CD4-positive, alpha-beta memory T cell (primary cell): ENCODE measurements around the gene PRPSAP2. TPM values are rescaled to one million over a fixed set of nuclear protein-coding genes. Genes with fewer than 3 reads are reported as not detected.

Experiments
- CTCF ChIA-PET: fragments of 350-600 bp; sonication (Branson Sonifier 250); formaldehyde crosslinking; loops from one replicate; lab custom pipeline; 2021; ENCODE audit warnings: inconsistent platforms; ENCODE audit not compliant: partially characterized antibody; lab: Charles Lee
- POLR2A ChIA-PET: fragments of 350-600 bp; sonication (Branson Sonifier 250); formaldehyde crosslinking; loops from one replicate; lab custom pipeline; 2021; ENCODE audit not compliant: partially characterized antibody; lab: Charles Lee
- DNase-seq, 5 donors: peaks; one replicate each; pipeline versions ENCODE4 v3.0.0 to v3.0.0-alpha.2; 2020 to 2022; ENCODE audit warnings: mixed read lengths in 1 of 5
- H3K27ac ChIP-seq: one replicate; pipeline ENCODE4 v1.7.0; 2013; ENCODE audit warnings: low read depth, low read length
- H3K27me3 ChIP-seq: 2 replicates; pipeline ENCODE4 v1.7.0; 2013; ENCODE audit warnings: mild to moderate bottlenecking, low read length, moderate library complexity; ENCODE audit not compliant: insufficient read depth
- H3K36me3 ChIP-seq: 2 replicates; pipeline ENCODE4 v1.7.0; 2013; ENCODE audit warnings: mild to moderate bottlenecking, low read length, moderate library complexity; ENCODE audit not compliant: insufficient read depth
- H3K4me1 ChIP-seq: 2 replicates; pipeline ENCODE4 v1.7.0; 2013; ENCODE audit warnings: mild to moderate bottlenecking, low read length, moderate library complexity; ENCODE audit not compliant: insufficient read depth
- H3K4me3 ChIP-seq, 2 donors: one replicate each; pipeline ENCODE4 v1.7.0; 2013; ENCODE audit warnings: low read length in 2 of 2, mild to moderate bottlenecking in 1 of 2
- H3K9me3 ChIP-seq, 2 donors: one replicate each; pipeline ENCODE4 v1.7.0; 2013; ENCODE audit warnings: low read length in 2 of 2, control low read depth in 1 of 2; ENCODE audit not compliant: control insufficient read depth in 1 of 2
- H3K27ac Mint-ChIP-seq, 7 donors: one replicate each; pipeline ENCODE4 v1.8.0; 2020 to 2021; ENCODE audit warnings: mixed read lengths in 7 of 7, mild to moderate bottlenecking in 6 of 7, inconsistent platforms in 3 of 7, moderate library complexity in 3 of 7
- H3K27me3 Mint-ChIP-seq, 2 donors: one replicate each; pipeline ENCODE4 v1.8.0; 2020 to 2021; ENCODE audit warnings: mixed read lengths in 2 of 2
- H3K36me3 Mint-ChIP-seq, 2 donors: one replicate each; pipeline ENCODE4 v1.8.0; 2020 to 2021; ENCODE audit warnings: mixed read lengths in 2 of 2, inconsistent platforms in 1 of 2, mild to moderate bottlenecking in 1 of 2
- H3K4me1 Mint-ChIP-seq, 4 donors: one replicate each; pipeline ENCODE4 v1.8.0; 2020 to 2021; ENCODE audit warnings: mixed read lengths in 4 of 4, mild to moderate bottlenecking in 1 of 4
- H3K4me3 Mint-ChIP-seq, 8 donors: one replicate each; pipeline ENCODE4 v1.8.0; 2020 to 2021; ENCODE audit warnings: mixed read lengths in 8 of 8, mild to moderate bottlenecking in 7 of 8, moderate library complexity in 6 of 8, inconsistent platforms in 3 of 8
- H3K9me3 Mint-ChIP-seq, 8 donors: one replicate each; pipeline ENCODE4 v1.8.0; 2020 to 2021; ENCODE audit warnings: mixed read lengths in 8 of 8, mild to moderate bottlenecking in 5 of 8, inconsistent platforms in 3 of 8, moderate library complexity in 1 of 8
- intact Hi-C: fragments of 100-400 bp; cut with micrococcal nuclease; formaldehyde crosslinking; loops from one replicate; pipeline ENCODE4 v1.15.1; 2023
- polyA plus RNA-seq, 2 donors: library from polyadenylated mRNA; unstranded; fragments of 300-500 nt; fragmentation: Illumina TruSeq; gene quantifications; one replicate each; pipeline ENCODE4 v1.2.3, GENCODE V29; 2021
- total RNA-seq, 2 experiments: library from RNA; stranded (reverse); gene quantifications; one replicate each; pipeline ENCODE4 v1.2.3, GENCODE V29; 2021

The PRPSAP2 gene
- total and polyA plus RNA-seq, 4 experiments from 2014 or later: 32.3 to 55.6 (median 49.3) TPM

GRCh38 chr17:18964550-18964949 is 106.6 kb downstream of the PRPSAP2 start:
- no peak overlapping the region for H3K4me3 Mint-ChIP-seq

GRCh38 chr17:18965530-18966236 is 107.8 kb downstream of the PRPSAP2 start:
- Mint-ChIP-seq H3K4me1 (peaks cover 9 to 30% (median 15%) of the 10 kb centered on the region in 4 donors), H3K4me3 (no peak overlapping the region), H3K9me3 (no peaks in the 10 kb centered on the region), H3K36me3 (peaks cover 3% of the 10 kb centered on the region in 2 donors), H3K27ac (peak overlapping the region in 4 of 7 donors; percentile 30 to 84 (median 77)), H3K27me3 (no peaks in the 10 kb centered on the region)
- no peak overlapping the region for H3K27ac ChIP-seq
- peaks cover 14% of the 10 kb centered on the region for H3K4me1 ChIP-seq
- ChIA-PET CTCF (interaction anchor here (1.2 kb wide), 1 partner anchor 10 kb away, joined by 4 read pairs; no protein-coding TSS in a partner anchor), POLR2A (no interaction called here)
- H3K27me3 ChIP-seq: no peaks in the 10 kb centered on the region
- H3K4me3 ChIP-seq: no peak overlapping the region
- no peak for DNase-seq
- H3K9me3 ChIP-seq: no peaks in the 10 kb centered on the region
- intact Hi-C loops: no loop called here
- no peaks in the 10 kb centered on the region for H3K36me3 ChIP-seq

More at GRCh38 chr17:18964550-18964949, 106.6 kb downstream of the PRPSAP2 start:
- intact Hi-C loops: no loop called here
- DNase-seq: no peak
- H3K27ac ChIP-seq: no peak overlapping the region
- ChIA-PET POLR2A (no interaction called here), CTCF (interaction anchor here (0.6 kb wide), 1 partner anchor 146 kb away, joined by 3 read pairs; no protein-coding TSS in a partner anchor)
- H3K9me3 Mint-ChIP-seq: no peaks in the 10 kb centered on the region
- H3K36me3 Mint-ChIP-seq: no peaks in the 10 kb centered on the region
- no peaks in the 10 kb centered on the region for H3K9me3 ChIP-seq
- H3K27me3 ChIP-seq: no peaks in the 10 kb centered on the region
- H3K4me1 ChIP-seq: peaks cover 12% of the 10 kb centered on the region
- H3K4me1 Mint-ChIP-seq: peaks cover 8 to 29% (median 11%) of the 10 kb centered on the region in 4 donors
- H3K27me3 Mint-ChIP-seq: no peaks in the 10 kb centered on the region
- peak overlapping the region in 1 of 7 donors; percentile 31 for H3K27ac Mint-ChIP-seq
- H3K36me3 ChIP-seq: no peaks in the 10 kb centered on the region
- no peak overlapping the region for H3K4me3 ChIP-seq

- Mint-ChIP-seq H3K4me3 (no peak overlapping the region), H3K4me1 (peaks cover 5 to 18% (median 12%) of the 10 kb centered on the region in 4 donors), H3K27me3 (no peaks in the 10 kb centered on the region), H3K9me3 (no peaks in the 10 kb centered on the region), H3K36me3 (peaks cover 3% of the 10 kb centered on the region in 2 donors), H3K27ac (peak overlapping the region in 3 of 7 donors; percentile 7 to 52 (median 27))
- Histone ChIP-seq H3K4me1 (peaks cover 4% of the 10 kb centered on the region), H3K27me3 (no peaks in the 10 kb centered on the region), H3K4me3 (no peak overlapping the region), H3K27ac (no peak overlapping the region), H3K36me3 (no peaks in the 10 kb centered on the region), H3K9me3 (no peaks in the 10 kb centered on the region)
- intact Hi-C loops: no loop called here
- DNase-seq: no peak
- POLR2A ChIA-PET: no interaction called here
- CTCF ChIA-PET: interaction anchor here (1.2 kb wide), 1 partner anchor 11 kb away, joined by 4 read pairs; no protein-coding TSS in a partner anchor
Measured at GRCh38 chr17:18966831-18967624, 109.1 kb downstream of the PRPSAP2 start.

GRCh38 chr17:18967916-18968315 is 110.0 kb downstream of the PRPSAP2 start:
- peaks cover 3% of the 10 kb centered on the region in 2 donors for H3K36me3 Mint-ChIP-seq
- H3K9me3 ChIP-seq: no peaks in the 10 kb centered on the region
- H3K4me3 Mint-ChIP-seq: no peak overlapping the region
- peaks cover 5 to 14% (median 12%) of the 10 kb centered on the region in 4 donors for H3K4me1 Mint-ChIP-seq
- CTCF ChIA-PET: no interaction called here
- peaks cover 4% of the 10 kb centered on the region for H3K4me1 ChIP-seq
- H3K9me3 Mint-ChIP-seq: no peaks in the 10 kb centered on the region
- H3K27ac Mint-ChIP-seq: peak overlapping the region in 2 of 7 donors; percentile 37 to 68
- H3K4me3 ChIP-seq: no peak overlapping the region
- no peaks in the 10 kb centered on the region for H3K36me3 ChIP-seq
- POLR2A ChIA-PET: no interaction called here
- no peaks in the 10 kb centered on the region for H3K27me3 Mint-ChIP-seq
- H3K27me3 ChIP-seq: no peaks in the 10 kb centered on the region
- no peak overlapping the region for H3K27ac ChIP-seq
- intact Hi-C loops: no loop called here
- no peak for DNase-seq

GRCh38 chr17:18968345-18968744 is 110.4 kb downstream of the PRPSAP2 start:
- peaks cover 4% of the 10 kb centered on the region for H3K4me1 ChIP-seq
- H3K27ac ChIP-seq: no peak overlapping the region
- CTCF ChIA-PET: interaction anchor here (2.3 kb wide), 1 partner anchor 8 kb away, joined by 12 read pairs; no protein-coding TSS in a partner anchor
- Mint-ChIP-seq H3K27ac (peak overlapping the region in 3 of 7 donors; percentile 10 to 75 (median 13)), H3K36me3 (peaks cover 3% of the 10 kb centered on the region in 2 donors), H3K9me3 (no peaks in the 10 kb centered on the region), H3K4me1 (peaks cover 5 to 14% (median 12%) of the 10 kb centered on the region in 4 donors), H3K4me3 (no peak overlapping the region), H3K27me3 (no peaks in the 10 kb centered on the region)
- H3K4me3 ChIP-seq: no peak overlapping the region
- H3K9me3 ChIP-seq: no peaks in the 10 kb centered on the region
- H3K27me3 ChIP-seq: no peaks in the 10 kb centered on the region
- POLR2A ChIA-PET: no interaction called here
- no peaks in the 10 kb centered on the region for H3K36me3 ChIP-seq
- DNase-seq: no peak
- intact Hi-C loops: no loop called here

- no peak overlapping the region for H3K27ac ChIP-seq
- no peaks in the 10 kb centered on the region for H3K9me3 ChIP-seq
- H3K4me1 Mint-ChIP-seq: peaks cover 5 to 14% (median 12%) of the 10 kb centered on the region in 4 donors
- intact Hi-C loops: no loop called here
- ChIA-PET POLR2A (no interaction called here), CTCF (interaction anchor here (2.3 kb wide), 1 partner anchor 8 kb away, joined by 12 read pairs; no protein-coding TSS in a partner anchor)
- H3K27me3 Mint-ChIP-seq: no peaks in the 10 kb centered on the region
- peaks cover 3 to 5% of the 10 kb centered on the region in 2 donors for H3K36me3 Mint-ChIP-seq
- no peak overlapping the region for H3K4me3 ChIP-seq
- no peak for DNase-seq
- peak overlapping the region in 1 of 7 donors; percentile 41 for H3K27ac Mint-ChIP-seq
- H3K4me3 Mint-ChIP-seq: no peak overlapping the region
- no peaks in the 10 kb centered on the region for H3K27me3 ChIP-seq
- H3K4me1 ChIP-seq: peaks cover 4% of the 10 kb centered on the region
- no peaks in the 10 kb centered on the region for H3K36me3 ChIP-seq
- H3K9me3 Mint-ChIP-seq: no peaks in the 10 kb centered on the region
Measured at GRCh38 chr17:18968945-18969887, 111.3 kb downstream of the PRPSAP2 start.
